Stimulated activated CD4-positive, alpha-beta T cell treated with anti-CD3 and anti-CD28 coated beads, Interleukin-1b, Interleukin-23, amount 100 ng/mL, for 24 hours (primary cell): ENCODE data around the gene TP53TG5.

Source experiments
- DNase-seq, 4 experiments: peaks; one replicate each; pipeline ENCODE4 v3.0.0-alpha.2; 2020; ENCODE audit warnings: low read depth in 4 of 4, low spot score in 1 of 4

The TP53TG5 gene

DNA sequence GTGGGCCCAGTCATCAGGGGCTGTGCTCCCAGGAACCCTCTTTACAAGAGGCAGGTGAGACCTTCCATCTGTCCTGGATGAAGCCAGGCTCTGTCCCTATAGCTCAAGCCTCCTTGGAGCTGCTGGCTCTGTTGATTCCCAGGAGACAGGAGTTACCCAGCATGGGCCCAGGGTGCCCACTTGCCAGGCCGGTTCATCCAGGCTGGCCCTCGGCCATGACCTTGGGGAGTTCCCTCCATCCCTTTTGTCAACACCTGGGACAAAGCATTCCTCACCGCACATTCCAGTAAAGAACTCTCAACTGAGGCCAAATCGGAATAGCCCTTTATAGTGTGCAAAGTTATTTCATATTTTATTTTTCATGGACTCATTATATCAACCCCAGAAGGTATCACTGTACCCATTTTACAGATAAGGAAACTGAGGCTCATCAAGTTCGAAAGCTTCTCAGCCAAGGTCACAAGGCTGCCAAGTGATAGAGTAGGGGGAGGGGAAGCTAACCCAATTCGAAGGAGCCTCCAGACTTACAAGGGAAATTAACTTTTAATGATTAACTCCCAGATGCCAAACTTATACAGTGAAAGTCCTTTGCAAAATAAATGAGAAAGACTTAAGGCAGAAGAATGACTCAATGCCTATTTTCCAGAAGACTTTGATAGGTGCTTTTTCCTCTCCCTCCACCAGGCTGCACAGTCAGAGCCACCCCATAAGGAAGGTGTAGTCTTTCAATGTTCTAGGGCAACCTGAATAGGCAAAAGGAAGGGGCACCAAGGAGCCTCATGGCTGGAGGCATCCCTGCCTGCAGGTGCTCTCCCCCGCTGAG is 48.4 kb downstream of the TP53TG5 start:
- DNase-seq: no peak

DNA sequence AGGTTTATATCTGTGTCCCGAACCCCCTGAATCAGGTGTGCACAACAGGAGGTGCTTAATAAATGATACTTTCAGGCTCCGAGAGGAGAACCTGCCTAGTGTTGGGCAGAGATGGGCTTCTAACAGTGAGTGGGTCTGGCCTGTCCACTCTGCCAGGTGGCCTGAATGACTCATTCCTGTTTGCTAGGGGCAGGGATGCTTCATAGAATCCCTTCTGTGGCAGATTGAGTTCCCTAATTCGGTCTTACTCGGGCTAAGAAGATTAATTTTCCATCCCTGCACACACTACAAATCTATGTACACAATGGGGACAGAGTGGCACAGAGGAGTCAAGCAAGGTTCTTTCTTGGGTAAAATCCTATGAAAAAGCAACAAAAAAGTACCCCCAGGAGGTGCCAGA is 49.7 kb downstream of the TP53TG5 start:
- DNase-seq: no peak

DNA sequence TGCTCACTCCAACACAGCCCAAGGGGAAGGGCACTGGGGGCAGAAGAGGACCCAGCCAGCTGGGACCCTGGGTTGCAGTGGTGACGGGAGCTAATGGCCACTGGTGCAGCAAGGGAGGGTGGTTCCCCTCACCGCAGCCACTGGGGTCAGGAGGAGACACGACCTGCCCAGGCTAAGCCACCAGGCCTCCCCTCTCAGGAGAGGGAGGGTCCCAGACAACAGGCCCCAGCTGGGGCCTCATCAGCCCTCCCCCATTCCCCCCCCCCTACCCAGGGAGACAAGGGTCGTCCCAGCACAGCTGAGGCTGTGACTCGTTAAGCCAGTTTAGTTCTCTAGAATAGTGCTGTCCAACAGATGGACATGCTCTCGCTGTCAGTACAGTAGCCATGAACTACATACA is 52.8 kb downstream of the TP53TG5 start:
- DNase-seq: no peak

DNA sequence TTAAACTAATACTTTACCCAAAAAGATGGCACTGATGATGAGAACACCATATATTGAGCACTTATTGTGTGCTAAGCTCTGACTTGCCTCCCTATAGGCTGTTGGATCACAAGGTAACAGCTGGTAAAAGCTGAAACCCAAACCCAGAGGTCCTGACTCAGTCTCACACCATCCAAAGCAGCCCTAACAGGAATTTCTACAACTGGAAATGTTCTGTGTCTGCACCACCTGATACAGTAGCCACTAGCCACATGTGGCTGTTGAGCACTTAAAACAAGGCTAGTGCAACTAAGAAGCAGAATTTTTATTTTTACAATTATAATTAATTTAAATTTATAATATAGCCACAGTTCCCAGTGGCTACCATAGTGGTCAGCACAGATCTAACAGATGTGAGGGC is 54.4 kb downstream of the TP53TG5 start:
- DNase-seq: no peak

GRCh38 chr20:45322952-45323383 is 55.2 kb downstream of the TP53TG5 start:
- no peak for DNase-seq
